Naive thymus-derived CD4-positive, alpha-beta T cell (primary cell): ENCODE measurements around the gene DIPK2A. TPM values are rescaled to one million over a fixed set of nuclear protein-coding genes. Genes with fewer than 3 reads are reported as not detected.

ENCODE experiments used
- ATAC-seq: fragments of 150-1000 bp; cut with Tn5 transposase; 2 replicates; pipeline ENCODE4 v1.10.0; 2021; ENCODE audit warnings: mild to moderate bottlenecking, moderate library complexity
- CTCF ChIA-PET: fragments of 350-600 bp; sonication (Branson Sonifier 250); formaldehyde crosslinking; loops from one replicate; lab custom pipeline; 2021; ENCODE audit warnings: antibody characterized with exemption; lab: Charles Lee
- POLR2A ChIA-PET: fragments of 350-600 bp; sonication (Branson Sonifier 250); formaldehyde crosslinking; loops from one replicate; lab custom pipeline; 2021; ENCODE audit warnings: antibody characterized with exemption, inconsistent platforms; lab: Charles Lee
- DNase-seq, 9 donors: peaks; one replicate each; pipeline versions ENCODE4 v3.0.0 to v3.0.0-alpha.2; 2020 to 2022; ENCODE audit warnings: mixed read lengths in 1 of 9
- H3K27ac ChIP-seq: one replicate; pipeline ENCODE4 v1.7.0; 2013; ENCODE audit warnings: mild to moderate bottlenecking, low read depth, low read length, moderate library complexity
- H3K27me3 ChIP-seq, 2 donors: one replicate each; pipeline ENCODE4 v1.7.0; 2013; ENCODE audit warnings: low read length in 2 of 2, mild to moderate bottlenecking in 2 of 2, moderate library complexity in 2 of 2; ENCODE audit not compliant: control insufficient read depth in 2 of 2, insufficient read depth in 2 of 2
- H3K36me3 ChIP-seq, 3 experiments: 1 replicate in 2 of 3; 2 replicates in 1 of 3; pipeline ENCODE4 v1.7.0; 2013; ENCODE audit warnings: low read length in 3 of 3, mild to moderate bottlenecking in 3 of 3, moderate library complexity in 1 of 3; ENCODE audit not compliant: insufficient read depth in 3 of 3, control insufficient read depth in 2 of 3
- H3K4me1 ChIP-seq, 2 donors: one replicate each; pipeline ENCODE4 v1.7.0; 2013; ENCODE audit warnings: low read length in 2 of 2, mild to moderate bottlenecking in 2 of 2, moderate library complexity in 1 of 2; ENCODE audit not compliant: control insufficient read depth in 2 of 2, insufficient read depth in 2 of 2
- H3K4me3 ChIP-seq: 2 replicates; pipeline ENCODE4 v1.7.0; 2013; ENCODE audit warnings: mild to moderate bottlenecking, low read length
- H3K9me3 ChIP-seq, 3 experiments: 1 replicate in 2 of 3; 2 replicates in 1 of 3; pipeline ENCODE4 v1.7.0; 2013; ENCODE audit warnings: low read length in 3 of 3; ENCODE audit not compliant: control insufficient read depth in 2 of 3
- H3K27ac Mint-ChIP-seq, 9 donors: one replicate each; pipeline ENCODE4 v1.8.0; 2020 to 2022; ENCODE audit warnings: mixed read lengths in 9 of 9, mild to moderate bottlenecking in 8 of 9, moderate library complexity in 5 of 9, inconsistent platforms in 2 of 9
- H3K27me3 Mint-ChIP-seq, 5 donors: one replicate each; pipeline ENCODE4 v1.8.0; 2021 to 2022; ENCODE audit warnings: mixed read lengths in 5 of 5, mild to moderate bottlenecking in 1 of 5
- H3K36me3 Mint-ChIP-seq, 5 donors: one replicate each; pipeline ENCODE4 v1.8.0; 2020 to 2022; ENCODE audit warnings: mixed read lengths in 5 of 5, mild to moderate bottlenecking in 3 of 5, inconsistent platforms in 1 of 5
- H3K4me1 Mint-ChIP-seq, 7 donors: one replicate each; pipeline ENCODE4 v1.8.0; 2020 to 2022; ENCODE audit warnings: mixed read lengths in 7 of 7, mild to moderate bottlenecking in 3 of 7, inconsistent platforms in 1 of 7
- H3K4me3 Mint-ChIP-seq, 10 donors: one replicate each; pipeline ENCODE4 v1.8.0; 2020 to 2022; ENCODE audit warnings: mild to moderate bottlenecking in 10 of 10, mixed read lengths in 10 of 10, moderate library complexity in 6 of 10, inconsistent platforms in 2 of 10
- H3K9me3 Mint-ChIP-seq, 11 donors: one replicate each; pipeline ENCODE4 v1.8.0; 2020 to 2022; ENCODE audit warnings: mixed read lengths in 11 of 11, mild to moderate bottlenecking in 4 of 11, inconsistent platforms in 1 of 11, moderate library complexity in 1 of 11
- intact Hi-C, 2 donors: fragments of 100-400 bp; cut with micrococcal nuclease; formaldehyde crosslinking; loops; one replicate each; pipeline ENCODE4 v1.15.1; 2023
- polyA plus RNA-seq, 2 donors: library from polyadenylated mRNA; unstranded; fragments of 300-500 nt; fragmentation: Illumina TruSeq; gene quantifications; one replicate each; pipeline ENCODE4 v1.2.3, GENCODE V29; 2021
- total RNA-seq, 6 experiments: library from RNA in 5 of 6; stranded (reverse) in 5 of 6; gene quantifications; 1 replicate in 5 of 6; 2 replicates in 1 of 6; pipeline ENCODE4 v1.2.3 and lab custom pipeline; 2021 to 2026

Gene DIPK2A, protein sequence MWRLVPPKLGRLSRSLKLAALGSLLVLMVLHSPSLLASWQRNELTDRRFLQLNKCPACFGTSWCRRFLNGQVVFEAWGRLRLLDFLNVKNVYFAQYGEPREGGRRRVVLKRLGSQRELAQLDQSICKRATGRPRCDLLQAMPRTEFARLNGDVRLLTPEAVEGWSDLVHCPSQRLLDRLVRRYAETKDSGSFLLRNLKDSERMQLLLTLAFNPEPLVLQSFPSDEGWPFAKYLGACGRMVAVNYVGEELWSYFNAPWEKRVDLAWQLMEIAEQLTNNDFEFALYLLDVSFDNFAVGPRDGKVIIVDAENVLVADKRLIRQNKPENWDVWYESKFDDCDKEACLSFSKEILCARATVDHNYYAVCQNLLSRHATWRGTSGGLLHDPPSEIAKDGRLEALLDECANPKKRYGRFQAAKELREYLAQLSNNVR
- total RNA-seq (10 to 100 TPM; 11.7 to 29.2 (median 21.7) TPM), polyA plus RNA-seq (1 to 10 TPM; 5.1 to 8.2 TPM), total RNA-seq (lab: John Stamatoyannopoulos, UW) (42.5 reads per million, percentile 68 among the genes with 10 or more reads in this experiment)

DNA sequence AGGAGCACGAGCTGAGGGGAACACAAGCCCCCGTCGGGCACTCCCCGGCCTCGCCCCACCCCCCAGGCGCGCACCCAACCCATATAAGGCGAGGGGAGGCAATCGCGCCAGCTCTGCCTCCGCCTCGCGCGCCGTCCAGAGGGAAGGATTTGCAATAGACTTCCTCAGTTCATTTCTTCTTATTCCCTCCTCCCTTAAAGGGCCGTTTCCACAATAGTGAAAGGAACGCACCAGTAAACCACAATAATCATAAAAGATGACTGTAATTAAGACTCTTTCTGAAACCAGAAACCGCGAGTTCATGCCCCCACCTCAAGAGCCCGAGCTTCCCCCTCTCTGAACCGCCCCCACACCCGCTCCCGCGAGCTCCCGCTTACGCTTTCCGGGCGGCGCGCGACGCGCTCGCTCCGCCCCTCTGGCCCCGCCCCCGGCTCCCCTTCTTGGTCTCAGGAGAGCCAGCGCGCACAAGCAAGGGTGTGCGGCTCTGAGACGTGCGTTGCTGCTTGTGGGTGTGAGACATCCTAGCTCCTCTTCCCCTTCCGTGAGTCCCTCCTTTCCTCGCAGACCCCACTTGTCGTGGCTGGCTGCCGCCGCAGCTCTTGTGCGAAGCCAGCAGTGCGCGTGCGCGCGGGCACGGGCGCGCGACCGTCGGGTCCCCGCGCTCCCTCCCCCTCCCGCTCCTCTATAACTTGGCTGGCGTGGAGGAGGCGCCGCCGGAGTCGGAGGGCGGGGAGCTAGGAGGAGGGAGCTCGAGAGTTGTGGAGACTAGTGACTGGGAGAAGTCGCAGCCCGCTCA, at the start of gene DIPK2A:
Gene DIPK2A, plus strand, starts transcription at position 465 of the 796 bp plus-strand sequence. CDS start 510 bp downstream, outside the sequence.
- no peaks in the 10 kb centered on the region for H3K9me3 ChIP-seq
- DNase-seq (peak; percentile 91 to 97 (median 95)), ATAC-seq (peak; percentile 83)
- peak within 1 kb of the TSS; percentile 91 to 100 (median 97) for H3K4me3 Mint-ChIP-seq
- H3K36me3 ChIP-seq = peaks cover 0 to 8% (median 0%) of the 10 kb centered on the region in 3 experiments
- POLR2A ChIA-PET = interaction anchor here (0.6 to 2.7 kb wide), 20 partner anchors 8 to 1749 kb away, joined by 3 to 24 read pairs (median 5); partner anchors contain the start of genes ATR, CHST2, SLC9A9 and TRPC1
- H3K9me3 Mint-ChIP-seq = no peaks in the 10 kb centered on the region
- H3K4me1 ChIP-seq = peaks cover 10 to 14% of the 10 kb centered on the region in 2 donors
- CTCF ChIA-PET = interaction anchor here (0.6 to 1.6 kb wide), 7 partner anchors 12 to 196 kb away, joined by 3 to 5 read pairs (median 3); partner anchors contain the start of gene SLC9A9
- peak within 1 kb of the TSS; percentile 61 for H3K4me3 ChIP-seq
- peaks cover 0 to 30% (median 0%) of the 10 kb centered on the region in 5 donors for H3K27me3 Mint-ChIP-seq
- no peaks in the 10 kb centered on the region for H3K27me3 ChIP-seq
- intact Hi-C loops = loop anchor here (1.0 to 10.0 kb wide), 22 partner anchors 20 to 1824 kb away; partner anchors contain the start of genes ATR (in 2 of the 2), CHST2 (in 2 of the 2), SLC9A9 (in 2 of the 2) and TFDP2 (in 2 of the 2)
- peaks cover 21 to 35% (median 26%) of the 10 kb centered on the region in 7 donors for H3K4me1 Mint-ChIP-seq
- H3K36me3 Mint-ChIP-seq = peaks cover 0 to 2% (median 0%) of the 10 kb centered on the region in 5 donors
- H3K27ac ChIP-seq = peak within 1 kb of the TSS; percentile 84
- peak within 1 kb of the TSS; percentile 87 to 99 (median 99) for H3K27ac Mint-ChIP-seq

DNA sequence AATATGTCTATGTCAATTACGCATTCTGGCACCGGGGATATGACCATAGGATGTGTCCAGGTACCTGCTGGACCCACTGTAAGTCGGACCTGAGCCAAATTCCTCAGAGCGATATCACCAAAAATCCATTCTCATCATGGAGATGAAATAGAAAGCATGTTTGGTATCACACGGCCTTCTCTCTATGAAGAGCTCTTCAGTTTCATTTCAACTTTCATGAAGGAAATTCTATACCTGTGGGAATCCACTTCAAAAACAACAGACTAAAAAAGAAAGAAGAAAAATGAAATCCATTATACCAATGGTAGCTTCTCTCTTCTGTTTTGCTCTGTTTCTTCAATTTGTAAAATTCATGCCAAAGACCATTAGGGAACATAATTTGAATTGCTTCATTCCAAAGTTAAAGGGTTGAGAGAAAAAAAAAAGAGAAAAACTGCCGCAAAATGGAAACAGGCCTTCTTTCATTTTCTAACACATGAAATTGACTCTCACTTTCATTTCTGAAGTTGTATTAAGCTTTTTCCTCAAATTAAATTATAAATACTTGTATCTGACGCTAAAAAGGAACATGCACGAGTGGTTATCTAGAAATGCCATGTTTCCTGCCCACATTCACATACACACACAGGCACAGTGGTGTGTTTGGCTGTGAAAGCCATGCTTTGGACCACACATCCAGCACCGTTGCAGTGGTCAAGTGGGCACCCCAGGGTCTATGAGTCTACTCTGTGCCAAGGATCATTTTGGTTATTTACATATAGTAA, 46.9 kb upstream of the DIPK2A start:
- ChIA-PET CTCF (interaction anchor here (0.6 kb wide), 1 partner anchor 52 kb away, joined by 4 read pairs; no protein-coding TSS in a partner anchor), POLR2A (interaction anchor here (0.6 kb wide), 1 partner anchor 99 kb away, joined by 3 read pairs; no protein-coding TSS in a partner anchor)
- Mint-ChIP-seq H3K27ac (no peak overlapping the region), H3K36me3 (no peaks in the 10 kb centered on the region), H3K4me1 (peaks cover 0 to 14% (median 3%) of the 10 kb centered on the region in 7 donors), H3K9me3 (no peaks in the 10 kb centered on the region), H3K4me3 (peak overlapping the region in 2 of 10 donors; percentile 18), H3K27me3 (peaks cover 0 to 5% (median 0%) of the 10 kb centered on the region in 5 donors)
- ATAC-seq = no peak
- Histone ChIP-seq H3K27ac (no peak overlapping the region), H3K27me3 (no peaks in the 10 kb centered on the region), H3K4me3 (no peak overlapping the region), H3K9me3 (no peaks in the 10 kb centered on the region), H3K36me3 (no peaks in the 10 kb centered on the region), H3K4me1 (no peaks in the 10 kb centered on the region)
- intact Hi-C loops = no loop called here
- DNase-seq = no peak

DNA sequence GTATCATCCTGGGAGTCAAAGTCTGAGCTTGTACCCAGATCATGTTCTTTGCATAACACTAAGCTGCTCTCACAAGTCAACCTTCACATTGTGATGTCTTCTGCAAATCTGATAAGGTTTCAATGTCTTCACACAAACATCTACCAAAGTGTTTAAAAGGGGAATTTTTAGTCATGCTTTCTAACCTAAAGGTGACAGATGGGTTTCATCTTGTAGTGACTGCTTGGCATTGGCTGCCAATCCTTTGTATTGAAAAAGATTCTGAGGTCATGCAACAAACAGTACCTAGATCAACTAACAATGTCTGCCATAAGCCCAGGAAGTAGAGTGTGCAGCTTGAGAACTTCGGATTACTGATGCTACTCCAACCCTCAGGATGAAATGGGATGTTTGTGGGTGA, 43.6 kb upstream of the DIPK2A start:
- Mint-ChIP-seq H3K27ac (no peak overlapping the region), H3K4me1 (peaks cover 0 to 7% (median 0%) of the 10 kb centered on the region in 7 donors), H3K9me3 (peaks cover 0 to under 1% (median 0%) of the 10 kb centered on the region in 11 donors), H3K36me3 (peaks cover 0 to 4% (median 0%) of the 10 kb centered on the region in 5 donors), H3K27me3 (peaks cover 0 to 16% (median 8%) of the 10 kb centered on the region in 5 donors), H3K4me3 (no peak overlapping the region)
- POLR2A ChIA-PET = no interaction called here
- ATAC-seq (no peak), DNase-seq (no peak)
- no peaks in the 10 kb centered on the region for H3K27me3 ChIP-seq
- H3K36me3 ChIP-seq = no peaks in the 10 kb centered on the region
- intact Hi-C loops = no loop called here
- no peaks in the 10 kb centered on the region for H3K9me3 ChIP-seq
- H3K27ac ChIP-seq = no peak overlapping the region
- no peak overlapping the region for H3K4me3 ChIP-seq
- no peaks in the 10 kb centered on the region for H3K4me1 ChIP-seq
- CTCF ChIA-PET = no interaction called here

DNA sequence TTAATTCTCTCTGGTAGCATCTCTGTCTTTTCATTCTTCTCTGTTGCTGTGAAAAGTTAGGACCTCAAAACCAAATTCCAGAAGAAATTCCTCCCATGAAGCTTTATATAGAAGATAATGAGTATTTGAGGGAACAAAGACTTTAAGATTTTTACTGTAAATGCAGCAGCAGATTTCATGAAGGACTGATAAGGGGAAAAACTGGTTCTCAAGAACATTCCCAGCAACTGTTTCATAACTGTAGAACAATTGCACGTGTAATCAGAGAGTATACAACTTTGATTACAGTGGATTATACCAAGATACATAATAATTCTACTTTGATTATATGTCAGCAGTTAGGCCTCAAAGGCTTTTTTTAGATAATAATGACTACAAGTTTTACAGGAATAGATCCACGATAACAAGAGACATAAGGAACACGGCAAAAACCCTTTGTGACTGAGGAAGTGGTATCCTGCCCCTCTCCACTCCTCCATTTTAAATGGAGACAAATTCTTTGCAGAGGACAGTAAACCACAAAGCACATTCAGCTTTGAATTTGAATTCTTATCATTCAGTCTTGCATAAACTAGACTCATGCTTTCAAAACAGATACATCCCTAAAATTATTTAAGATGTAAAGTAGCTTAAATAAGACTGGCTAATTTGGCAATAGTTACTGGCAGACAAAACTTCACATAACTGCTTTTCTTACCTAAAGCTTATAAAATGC, 42.9 kb upstream of the DIPK2A start:
- ChIA-PET CTCF (no interaction called here), POLR2A (no interaction called here)
- intact Hi-C loops = no loop called here
- H3K9me3 Mint-ChIP-seq = peaks cover 0 to 3% (median 0%) of the 10 kb centered on the region in 11 donors
- no peak overlapping the region for H3K27ac Mint-ChIP-seq
- ATAC-seq = no peak
- no peak overlapping the region for H3K4me3 Mint-ChIP-seq
- peaks cover 0 to 7% (median 0%) of the 10 kb centered on the region in 7 donors for H3K4me1 Mint-ChIP-seq
- H3K4me1 ChIP-seq = no peaks in the 10 kb centered on the region
- H3K9me3 ChIP-seq = no peaks in the 10 kb centered on the region
- no peak overlapping the region for H3K27ac ChIP-seq
- DNase-seq = no peak
- no peaks in the 10 kb centered on the region for H3K36me3 ChIP-seq
- peaks cover 0 to 22% (median 11%) of the 10 kb centered on the region in 5 donors for H3K27me3 Mint-ChIP-seq
- no peak overlapping the region for H3K4me3 ChIP-seq
- H3K27me3 ChIP-seq = no peaks in the 10 kb centered on the region
- peaks cover 0 to 5% (median 0%) of the 10 kb centered on the region in 5 donors for H3K36me3 Mint-ChIP-seq

DNA sequence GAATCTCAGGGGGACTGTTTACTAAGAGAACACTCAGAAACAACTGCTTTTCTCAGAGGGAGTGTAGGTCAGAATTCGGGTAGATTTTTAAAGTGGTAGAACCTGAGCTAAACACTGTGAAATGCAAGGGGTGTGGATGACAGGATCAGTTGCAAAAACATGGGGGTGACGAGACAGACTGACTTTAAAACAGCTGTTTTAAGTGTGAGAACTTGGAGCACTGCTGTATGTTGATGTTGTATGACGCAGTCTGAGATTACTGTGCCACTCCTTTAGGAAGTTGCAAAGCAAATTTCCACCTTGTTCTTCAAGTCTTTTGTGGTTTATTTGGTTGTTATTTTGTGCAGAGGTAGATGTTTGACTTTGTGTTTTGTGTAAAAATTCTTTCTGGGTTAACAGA, 36.8 kb upstream of the DIPK2A start:
- no peaks in the 10 kb centered on the region for H3K4me1 ChIP-seq
- no peak for ATAC-seq
- Mint-ChIP-seq H3K36me3 (peaks cover 0 to 12% (median 0%) of the 10 kb centered on the region in 5 donors), H3K27ac (no peak overlapping the region), H3K27me3 (peaks cover 31 to 44% (median 35%) of the 10 kb centered on the region in 5 donors), H3K4me1 (no peaks in the 10 kb centered on the region), H3K9me3 (peaks cover 0 to 10% (median 3%) of the 10 kb centered on the region in 11 donors), H3K4me3 (no peak overlapping the region)
- H3K27me3 ChIP-seq = no peaks in the 10 kb centered on the region
- H3K9me3 ChIP-seq = no peaks in the 10 kb centered on the region
- no peak overlapping the region for H3K27ac ChIP-seq
- no peaks in the 10 kb centered on the region for H3K36me3 ChIP-seq
- H3K4me3 ChIP-seq = no peak overlapping the region
- intact Hi-C loops = no loop called here
- ChIA-PET POLR2A (no interaction called here), CTCF (no interaction called here)
- DNase-seq = no peak
